GM19099 (cell line): ENCODE data around the gene OVOL3.

Source experiments
- POLR2A ChIP-seq: IDR thresholded peaks from 3 replicates; pipeline ENCODE4 v1.6.1; 2011; ENCODE audit warnings: low read depth; ENCODE audit not compliant: insufficient read length; ENCODE audit errors: extremely low read depth

Gene OVOL3

DNA sequence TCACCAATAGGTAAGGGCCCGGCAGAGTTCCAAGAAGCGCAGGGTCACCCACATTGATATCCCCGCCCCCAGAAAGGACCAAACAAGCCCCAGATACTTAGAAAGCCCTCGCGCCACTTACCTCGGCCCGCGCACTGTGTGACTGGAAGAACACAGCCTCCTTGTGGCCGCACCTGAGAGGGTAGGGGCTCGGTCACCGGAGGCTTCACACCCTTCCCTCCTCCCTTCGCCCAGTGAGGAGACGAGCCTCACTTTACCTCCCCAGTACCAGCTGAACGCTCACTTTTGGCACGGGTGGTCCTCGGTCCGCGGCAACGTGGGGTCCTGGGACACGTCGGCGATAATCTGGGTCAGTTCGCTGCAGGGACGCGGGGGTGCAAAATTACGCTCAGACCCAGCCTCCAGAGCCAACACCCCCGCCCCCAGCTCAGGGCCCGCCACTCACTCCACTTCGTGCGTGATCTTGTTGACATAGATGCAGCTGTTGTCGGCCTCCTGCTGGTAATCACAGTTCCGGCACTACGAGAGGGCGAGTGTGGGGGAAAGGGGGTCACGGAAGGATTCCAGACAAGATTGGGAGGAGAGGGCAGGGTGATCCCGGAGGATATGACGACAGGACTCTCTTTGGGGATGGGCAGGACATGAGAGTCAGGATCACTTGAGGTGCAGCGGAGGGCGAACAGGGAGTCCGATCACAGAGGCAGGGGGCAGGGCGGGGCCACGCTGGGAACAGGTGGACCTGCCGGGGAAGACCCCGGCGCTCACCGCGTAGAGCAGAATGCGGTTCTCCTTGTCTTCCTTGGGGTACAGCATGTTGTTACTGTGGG, 3.2 kb downstream of the OVOL3 start:
- no peak for TF ChIP-seq POLR2A

DNA sequence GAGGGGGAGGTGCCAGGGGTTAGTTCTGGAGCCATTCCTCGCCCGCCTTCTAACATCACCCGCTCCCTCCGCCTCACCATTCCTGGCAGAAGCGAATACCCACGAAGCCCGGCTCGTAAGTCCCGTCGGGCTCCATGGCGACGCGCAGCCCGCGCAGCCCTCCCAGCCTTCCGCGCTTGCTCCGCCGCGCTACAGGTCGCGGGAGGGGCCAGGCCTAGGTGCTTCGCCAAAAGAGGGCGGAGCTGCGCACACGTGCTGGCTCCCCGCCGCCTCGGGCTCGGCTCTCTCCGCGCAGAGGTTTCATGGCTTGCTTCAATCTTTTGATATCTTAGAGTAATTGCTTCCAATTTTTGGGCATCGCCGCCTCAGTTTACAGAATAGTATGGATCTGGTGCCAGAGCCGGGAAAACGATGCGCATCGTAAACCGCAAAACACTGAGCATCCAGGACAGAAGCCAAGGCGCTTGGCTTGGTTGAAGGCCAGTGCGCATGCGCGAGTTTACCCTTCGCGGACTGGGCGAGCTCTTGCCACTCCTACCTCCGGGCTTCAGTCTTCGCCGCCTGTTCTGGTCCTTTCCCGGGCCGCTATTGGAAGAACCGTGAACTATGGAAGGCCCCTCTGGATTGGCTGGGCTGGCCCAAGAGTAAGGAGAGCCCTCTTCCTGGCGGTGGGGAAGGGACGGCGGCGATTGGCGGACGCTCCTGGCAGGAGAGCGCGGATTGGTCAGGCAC, 3.9 kb downstream of the OVOL3 start, which contains the start of gene POLR2I:
POLR2I (minus strand) TSS at position 155 of the 732 bp plus-strand sequence; CDS start at position 136, 19 bp downstream.
- peak; percentile 77 for TF ChIP-seq POLR2A

DNA sequence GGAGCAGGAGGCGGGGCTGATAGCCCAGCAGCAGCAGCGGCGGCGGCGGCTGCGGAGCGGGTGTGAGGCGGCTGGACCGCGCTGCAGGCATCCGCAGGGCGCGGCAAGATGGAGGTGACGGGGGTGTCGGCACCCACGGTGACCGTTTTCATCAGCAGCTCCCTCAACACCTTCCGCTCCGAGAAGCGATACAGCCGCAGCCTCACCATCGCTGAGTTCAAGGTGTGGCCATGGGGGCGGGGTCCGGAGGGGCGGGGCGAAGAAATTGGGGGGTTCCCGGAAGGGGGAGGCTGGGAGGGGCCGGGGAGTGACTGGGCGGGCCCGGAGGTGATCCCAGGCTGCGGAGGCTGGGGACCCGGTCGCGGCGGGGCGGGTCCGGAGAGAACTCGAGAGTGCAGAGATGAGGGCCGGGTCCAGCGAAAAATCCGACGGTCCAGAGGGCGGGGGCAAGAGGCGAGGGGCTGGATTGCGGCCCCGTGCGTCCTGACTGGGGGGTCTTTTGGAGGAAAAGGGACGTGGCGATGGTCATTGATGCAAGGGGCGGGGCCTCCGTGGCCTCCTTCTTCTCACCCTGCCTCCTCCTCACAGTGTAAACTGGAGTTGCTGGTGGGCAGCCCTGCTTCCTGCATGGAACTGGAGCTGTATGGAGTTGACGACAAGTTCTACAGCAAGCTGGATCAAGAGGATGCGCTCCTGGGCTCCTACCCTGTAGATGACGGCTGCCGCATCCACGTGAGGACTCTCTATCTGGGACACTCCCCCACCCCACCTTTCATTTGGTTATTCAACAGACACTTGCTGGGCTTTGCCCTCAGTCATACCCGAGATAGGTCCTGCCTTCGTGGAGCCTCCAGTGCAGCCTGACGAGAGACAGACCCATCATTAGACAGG, 4.8 kb downstream of the OVOL3 start, which contains the start of gene TBCB:
TBCB (plus strand) TSS at position 16 of the 891 bp plus-strand sequence; CDS start at position 109, 93 bp downstream.
- TF ChIP-seq POLR2A = peak; percentile 80

DNA sequence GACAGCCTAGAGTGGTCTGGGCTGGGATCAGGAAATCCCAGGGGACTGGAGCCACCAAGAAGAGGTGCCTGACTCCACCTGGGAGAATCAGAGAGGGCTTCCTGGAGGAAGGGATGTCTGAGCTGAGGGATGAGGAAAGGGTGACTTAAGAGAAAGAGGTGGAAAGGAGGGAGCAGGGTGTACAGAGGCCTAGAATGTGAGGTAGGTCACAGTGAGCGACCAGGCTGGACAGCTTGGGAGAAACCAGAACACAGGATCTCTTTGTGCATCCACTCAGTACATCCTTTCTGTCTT, 5.3 kb downstream of the OVOL3 start:
- no peak for TF ChIP-seq POLR2A

DNA sequence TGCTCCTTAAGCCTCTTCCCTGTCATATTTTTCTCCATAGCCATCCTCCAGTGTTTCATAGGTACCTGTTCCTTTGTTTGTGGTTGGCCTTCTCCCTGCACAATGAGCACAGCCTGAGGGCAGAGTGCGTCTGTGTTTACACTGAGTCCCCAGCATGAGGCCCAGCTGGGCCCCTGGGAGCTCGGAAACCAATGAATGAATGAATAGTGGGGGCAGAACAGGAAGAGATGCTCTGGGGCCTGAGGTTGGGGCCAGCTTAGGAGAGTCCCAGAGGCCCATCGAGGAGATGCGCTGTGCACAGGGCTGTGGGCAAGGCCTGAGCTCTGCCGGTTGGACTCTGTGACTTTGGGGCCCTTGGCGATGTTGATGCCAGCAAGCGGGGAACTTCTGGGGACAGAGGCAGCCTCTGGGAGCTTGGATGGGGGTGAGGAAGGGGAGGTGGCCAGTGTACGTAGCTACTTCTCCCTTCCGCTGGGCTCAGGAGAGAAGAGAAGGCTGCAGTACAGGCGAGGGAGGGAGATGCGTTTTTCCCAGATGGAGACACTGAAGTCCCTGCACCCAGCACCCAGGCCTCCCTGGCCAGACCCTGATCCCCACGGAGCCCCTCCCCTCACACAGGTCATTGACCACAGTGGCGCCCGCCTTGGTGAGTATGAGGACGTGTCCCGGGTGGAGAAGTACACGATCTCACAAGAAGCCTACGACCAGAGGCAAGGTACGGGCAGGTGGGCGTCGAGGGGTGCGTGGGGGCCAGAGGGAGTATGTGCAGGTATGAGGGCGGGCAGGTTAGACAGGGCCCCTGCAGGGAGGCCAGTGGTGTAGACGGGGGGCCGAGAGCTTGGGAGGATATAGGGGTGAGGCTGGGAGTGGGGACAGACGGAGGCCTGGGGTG, 9.4 kb downstream of the OVOL3 start:
- no peak for TF ChIP-seq POLR2A

DNA sequence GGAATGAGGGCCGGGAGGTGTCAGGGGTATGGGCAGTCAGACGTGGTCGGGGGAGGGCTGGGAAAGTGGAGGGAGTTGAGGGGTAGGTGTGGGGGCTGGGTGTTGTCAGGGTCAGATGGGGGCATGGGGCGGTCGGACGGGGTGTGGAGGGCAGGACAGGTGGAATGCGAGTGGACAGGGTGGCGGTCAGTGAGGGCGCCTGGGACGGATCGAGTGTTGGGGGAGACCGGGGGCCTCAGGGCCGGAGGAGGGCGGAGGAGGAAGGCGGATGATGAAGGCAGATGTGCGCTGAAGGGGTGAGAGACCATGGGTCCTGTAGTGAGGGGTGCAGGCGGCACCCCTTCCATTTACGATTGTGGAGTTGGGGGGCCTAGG, 10.0 kb downstream of the OVOL3 start:
- TF ChIP-seq POLR2A = no peak

DNA sequence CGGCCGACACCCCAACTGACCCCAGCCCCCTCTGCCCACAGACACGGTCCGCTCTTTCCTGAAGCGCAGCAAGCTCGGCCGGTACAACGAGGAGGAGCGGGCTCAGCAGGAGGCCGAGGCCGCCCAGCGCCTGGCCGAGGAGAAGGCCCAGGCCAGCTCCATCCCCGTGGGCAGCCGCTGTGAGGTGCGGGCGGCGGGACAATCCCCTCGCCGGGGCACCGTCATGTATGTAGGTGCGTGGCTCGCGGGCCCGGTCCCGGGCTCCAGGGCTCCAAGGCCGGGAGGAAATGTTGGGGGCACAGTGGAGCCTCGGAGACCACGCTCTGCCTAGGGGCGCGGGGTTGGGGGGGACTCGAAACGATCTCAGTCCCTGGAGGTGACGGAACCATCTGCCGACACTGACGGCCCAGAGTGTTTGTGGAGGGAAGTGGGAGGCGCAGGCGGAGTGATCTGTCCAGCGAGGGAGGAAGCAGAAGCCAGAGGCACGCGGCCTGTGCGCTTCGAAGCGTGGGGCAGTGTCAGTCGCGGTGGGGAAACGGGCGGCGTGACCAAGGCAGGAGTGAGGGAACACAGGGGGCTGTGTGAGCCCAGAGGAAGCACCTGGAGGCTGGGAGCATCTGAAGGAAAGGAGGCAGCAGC, 10.7 kb downstream of the OVOL3 start:
- no peak for TF ChIP-seq POLR2A

DNA sequence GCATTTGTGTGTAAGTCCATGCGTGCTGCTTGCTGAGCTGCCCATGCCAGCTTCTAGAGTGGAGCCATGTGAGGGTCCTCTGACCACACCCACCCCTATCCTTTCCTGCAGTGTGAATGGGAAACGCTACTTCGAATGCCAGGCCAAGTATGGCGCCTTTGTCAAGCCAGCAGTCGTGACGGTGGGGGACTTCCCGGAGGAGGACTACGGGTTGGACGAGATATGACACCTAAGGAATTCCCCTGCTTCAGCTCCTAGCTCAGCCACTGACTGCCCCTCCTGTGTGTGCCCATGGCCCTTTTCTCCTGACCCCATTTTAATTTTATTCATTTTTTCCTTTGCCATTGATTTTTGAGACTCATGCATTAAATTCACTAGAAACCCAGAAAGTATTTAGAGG, 14.6 kb downstream of the OVOL3 start:
- no peak for TF ChIP-seq POLR2A

DNA sequence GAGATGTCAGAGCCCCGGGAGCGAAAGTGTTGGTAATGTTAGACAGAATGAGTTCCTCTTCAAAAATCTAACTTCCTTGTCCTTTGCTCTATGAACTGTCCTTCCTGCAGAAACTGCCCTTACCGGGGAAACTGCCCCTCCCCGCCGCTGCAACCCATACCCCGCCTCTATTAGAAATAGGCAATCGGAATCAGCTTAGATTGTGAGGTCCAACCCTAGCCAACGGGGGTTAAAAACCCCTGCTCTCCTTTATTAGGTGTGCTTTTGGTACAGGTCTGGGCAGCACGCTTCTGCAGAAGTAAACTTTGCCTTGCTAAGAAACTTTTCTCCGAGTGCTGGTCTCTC, 17.4 kb downstream of the OVOL3 start:
- no peak for TF ChIP-seq POLR2A

DNA sequence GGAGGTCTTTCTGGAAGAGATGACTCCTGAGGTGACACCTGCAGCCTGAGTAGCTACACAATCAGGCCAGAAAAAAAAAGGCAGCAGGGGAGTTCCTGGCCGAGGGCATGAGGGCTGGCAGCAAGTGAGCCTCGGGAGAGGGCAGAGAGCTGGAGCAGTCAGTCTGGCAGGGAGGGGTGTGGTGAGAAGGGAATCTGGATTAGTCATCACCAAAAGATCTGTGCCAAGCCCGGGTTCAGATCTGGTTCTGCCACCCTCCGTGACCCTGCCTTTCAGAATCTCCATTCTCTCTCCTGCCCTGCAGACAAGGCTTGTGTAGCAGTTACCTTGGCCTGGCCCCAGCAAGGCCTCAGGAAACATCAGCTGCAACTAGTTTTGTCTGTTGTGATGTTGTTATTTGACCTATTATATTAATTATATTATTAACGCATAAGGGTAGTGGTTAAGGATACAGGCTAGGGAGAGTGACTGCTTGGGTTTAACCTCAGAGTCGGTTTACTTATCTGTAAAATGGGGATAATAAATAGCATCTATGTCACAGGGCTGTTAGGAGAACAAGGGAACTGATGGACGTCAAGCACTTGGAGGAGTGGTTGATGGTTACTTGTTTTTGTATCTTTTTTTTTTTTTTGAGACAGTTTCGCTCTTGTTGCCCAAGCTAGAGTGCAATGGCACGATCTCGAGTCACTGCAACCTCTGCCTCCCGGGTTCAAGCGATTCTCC, 26.2 kb downstream of the OVOL3 start:
- no peak for TF ChIP-seq POLR2A

DNA sequence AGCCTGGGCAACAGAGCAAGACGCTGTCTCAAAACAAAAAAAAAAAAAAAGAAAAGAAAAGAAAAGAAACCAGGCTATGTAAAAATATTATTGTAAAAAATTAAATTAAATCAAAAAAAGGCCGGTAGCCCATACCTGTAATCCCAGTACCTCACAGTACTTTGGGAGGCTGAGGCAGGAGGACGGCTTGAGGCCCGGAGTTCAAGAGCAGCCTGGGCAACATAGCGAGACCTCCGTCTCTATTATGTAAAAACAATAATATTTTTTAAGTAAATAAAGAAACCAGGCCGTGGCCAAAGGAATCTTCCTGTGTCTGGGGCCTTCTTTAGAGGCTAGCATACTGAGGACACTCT, 28.2 kb downstream of the OVOL3 start:
- TF ChIP-seq POLR2A = no peak

DNA sequence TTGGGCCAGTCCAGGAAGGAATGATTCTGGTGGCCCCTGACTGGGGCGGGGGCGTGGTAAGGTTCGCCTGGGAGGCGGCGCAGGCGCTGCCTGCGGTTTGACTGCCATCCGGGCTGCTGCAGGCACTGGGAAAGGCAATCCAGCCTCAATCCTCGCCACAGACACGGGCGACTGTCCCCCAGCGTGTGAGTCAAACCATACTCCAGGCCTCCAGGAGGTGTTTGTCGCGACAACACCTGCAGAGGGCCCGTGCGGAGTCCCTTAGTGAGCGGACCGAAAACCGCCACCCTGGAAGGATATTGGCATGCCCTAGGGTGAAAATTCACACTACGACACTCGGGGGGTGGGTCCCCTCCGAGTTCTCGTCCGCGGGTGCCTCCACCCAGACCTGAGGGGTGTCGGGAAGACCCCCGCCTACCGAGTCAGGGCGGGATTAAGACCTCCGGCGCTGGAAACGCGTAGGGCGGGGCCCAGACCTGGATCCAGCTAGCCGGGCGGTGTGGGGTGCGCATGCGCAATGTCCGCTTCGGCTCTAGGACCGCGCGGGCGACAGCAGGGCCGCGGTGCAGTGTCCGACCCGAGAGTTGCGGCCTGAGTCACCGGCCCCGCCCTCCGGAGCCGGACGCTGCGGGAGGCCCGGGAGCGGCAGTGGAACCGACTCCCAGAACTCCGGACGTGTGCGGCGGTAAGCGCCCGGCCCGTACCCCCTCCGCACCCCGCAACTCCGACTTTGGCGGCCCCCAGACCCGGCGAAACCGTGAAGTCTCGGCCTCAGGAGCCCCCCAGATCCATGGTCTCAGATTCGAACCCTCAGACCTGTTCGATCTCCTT, 28.7 kb downstream of the OVOL3 start, which contains the start of gene CAPNS1:
CAPNS1 (plus strand) TSS at position 594 of the 831 bp plus-strand sequence. CDS start 946 bp downstream, outside the sequence.
- peak; percentile 82 for TF ChIP-seq POLR2A
